HCT116 (cell line): ENCODE results near the gene KIF25. TPM values are rescaled to one million over a fixed set of nuclear protein-coding genes. Genes with fewer than 3 reads are reported as not detected.

Source experiments
- ATAC-seq: fragments of 200-7000 bp; cut with Tn5 transposase; 2 replicates; pipeline ENCODE4 v1.9.1; 2020; ENCODE audit warnings: mild to moderate bottlenecking, moderate library complexity
- BruUV-seq: library from RNA; stranded (reverse); fragments of 400-500 nt; replicated peaks from 2 replicates; lab custom pipeline; 2021; lab: Mats Ljungman, UMichigan
- CTCF ChIA-PET: fragments of 300-600 bp; sonication (Branson Sonifier 250); formaldehyde crosslinking; loops from one replicate; lab custom pipeline; 2021; ENCODE audit warnings: antibody characterized with exemption; lab: Charles Lee
- POLR2A ChIA-PET: fragments of 300-600, 350-600 bp; sonication (Branson Sonifier 250); formaldehyde crosslinking; loops from one replicate; lab custom pipeline; 2021; ENCODE audit warnings: antibody characterized with exemption; lab: Charles Lee
- RAD21 ChIA-PET, 2 experiments: fragments of 300-600 bp; sonication (Branson Sonifier 250); formaldehyde crosslinking; loops; one replicate each; lab custom pipeline; 2023; ENCODE audit warnings: low total read pairs in 2 of 2; ENCODE audit not compliant: uncharacterized antibody in 2 of 2, unreplicated experiment in 2 of 2, low non-redundant PET in 1 of 2; lab: Charles Lee
- DNase-seq: peaks from one replicate; pipeline ENCODE4 v3.0.0-alpha.2; 2010; ENCODE audit warnings: low read depth, low spot score
- H2AFZ ChIP-seq: fragments of 200-600 bp; shearing (Covaris generic), sonication (generic); 2 replicates; pipeline ENCODE4 v1.6.1; 2017; ENCODE audit warnings: low read depth, mixed run types, mixed read lengths, antibody characterized with exemption, low read length; ENCODE audit not compliant: poor library complexity, severe bottlenecking
- H3K27ac ChIP-seq: 2 replicates; pipeline ENCODE4 v1.5.1; 2012; ENCODE audit warnings: low read depth, low read length
- H3K27me3 ChIP-seq: fragments of 200-600 bp; sonication (generic); 2 replicates; pipeline ENCODE4 v1.6.1; 2016; ENCODE audit warnings: mixed run types, low read length, mixed read lengths; ENCODE audit not compliant: insufficient read depth
- H3K36me3 ChIP-seq, 2 experiments: fragments of 200-500 bp in 1 of 2; fragments of 200-600 bp in 1 of 2; sonication (Bioruptor generic) in 1 of 2; sonication (generic) in 1 of 2; 2 replicates each; pipeline versions ENCODE4 v1.5.1 to v1.6.1; 2014 to 2016; ENCODE audit warnings: low read length in 2 of 2, inconsistent platforms in 1 of 2, mixed read lengths in 1 of 2, mixed run types in 1 of 2; ENCODE audit not compliant: insufficient read depth in 2 of 2, control insufficient read depth in 1 of 2
- H3K4me1 ChIP-seq, 2 experiments: fragments of 200-600 bp in 1 of 2; sonication (generic) in 1 of 2; 2 replicates each; pipeline versions ENCODE4 v1.5.1 to v1.6.1; 2012 to 2017; ENCODE audit warnings: low read length in 2 of 2, inconsistent platforms in 1 of 2, mild to moderate bottlenecking in 1 of 2, mixed read lengths in 1 of 2, mixed run types in 1 of 2, moderate library complexity in 1 of 2; ENCODE audit not compliant: insufficient read depth in 2 of 2, control insufficient read depth in 1 of 2
- H3K4me2 ChIP-seq: fragments of 200-600 bp; sonication (generic); 2 replicates; pipeline ENCODE4 v1.6.1; 2017; ENCODE audit warnings: mixed run types, low read length, mixed read lengths
- H3K4me3 ChIP-seq, 2 experiments: fragments of 200-600 bp in 1 of 2; sonication (generic) in 1 of 2; replicated peaks in 1 of 2; 2 replicates each; pipeline ENCODE4 v1.5.1; 2011 to 2016; ENCODE audit warnings: low read length in 2 of 2, control low read depth in 1 of 2, low read depth in 1 of 2, mild to moderate bottlenecking in 1 of 2, mixed read lengths in 1 of 2, mixed run types in 1 of 2
- H3K79me2 ChIP-seq: fragments of 200-600 bp; sonication (generic); 2 replicates; pipeline ENCODE4 v1.6.1; 2017; ENCODE audit warnings: mild to moderate bottlenecking, mixed run types, low read length, moderate library complexity, mixed read lengths; ENCODE audit not compliant: insufficient read depth
- H3K9ac ChIP-seq: fragments of 200-600 bp; sonication (generic); 2 replicates; pipeline ENCODE4 v1.6.1; 2016; ENCODE audit warnings: low read length, mixed read lengths
- H3K9me2 ChIP-seq: fragments of 200-600 bp; sonication (generic), shearing (Covaris generic); 2 replicates; pipeline ENCODE4 v1.6.1; 2017; ENCODE audit warnings: mixed run types, mild to moderate bottlenecking, moderate library complexity; ENCODE audit not compliant: insufficient read depth
- H3K9me3 ChIP-seq, 2 experiments: fragments of 200-500 bp in 1 of 2; fragments of 200-600 bp in 1 of 2; sonication (Bioruptor generic) in 1 of 2; sonication (generic) in 1 of 2; 2 replicates each; pipeline ENCODE4 v1.6.1; 2014 to 2017; ENCODE audit warnings: low read length in 2 of 2, mixed read lengths in 2 of 2, inconsistent platforms in 1 of 2, low read depth in 1 of 2, mild to moderate bottlenecking in 1 of 2, mixed run types in 1 of 2, moderate library complexity in 1 of 2; ENCODE audit not compliant: control insufficient read depth in 1 of 2, insufficient read depth in 1 of 2
- H4K20me1 ChIP-seq: fragments of 200-600 bp; sonication (generic), shearing (Covaris generic); 2 replicates; pipeline ENCODE4 v1.6.1; 2017; ENCODE audit warnings: mixed run types, mild to moderate bottlenecking, moderate library complexity; ENCODE audit not compliant: insufficient read depth
- ATF3 ChIP-seq: IDR thresholded peaks from 2 replicates; pipeline ENCODE4 v1.6.1; 2012
- CBX3 ChIP-seq: IDR thresholded peaks from 2 replicates; pipeline ENCODE4 v1.6.1; 2012; ENCODE audit warnings: low read depth
- CTCF ChIP-seq, 3 experiments: fragments of 200-600 bp in 1 of 3; sonication (generic) in 1 of 3; IDR thresholded peaks in 2 of 3; conservative IDR thresholded peaks in 1 of 3; 2 replicates each; pipeline ENCODE4 v1.5.1; 2012 to 2017; ENCODE audit warnings: low read depth in 2 of 3, low read length in 2 of 3, antibody characterized with exemption in 1 of 3, borderline replicate concordance in 1 of 3, control low read depth in 1 of 3, mild to moderate bottlenecking in 1 of 3, mixed read lengths in 1 of 3, mixed run types in 1 of 3, moderate library complexity in 1 of 3; ENCODE audit not compliant: insufficient read depth in 1 of 3
- EGR1 ChIP-seq: IDR thresholded peaks from 2 replicates; pipeline ENCODE4 v1.6.1; 2012; ENCODE audit warnings: low read depth
- ELF1 ChIP-seq: IDR thresholded peaks from 2 replicates; pipeline ENCODE4 v1.6.1; 2012; ENCODE audit warnings: low read depth, borderline replicate concordance
- EZH2phosphoT487 ChIP-seq: fragments of 200-600 bp; IDR thresholded peaks from 2 replicates; pipeline ENCODE4 v1.6.1; 2018; ENCODE audit warnings: antibody characterized with exemption, borderline replicate concordance
- FOSL1 ChIP-seq: IDR thresholded peaks from 2 replicates; pipeline ENCODE4 v1.6.1; 2012; ENCODE audit warnings: low read depth
- JUND ChIP-seq: IDR thresholded peaks from 2 replicates; pipeline ENCODE4 v1.6.1; 2012
- MAX ChIP-seq: IDR thresholded peaks from 2 replicates; pipeline ENCODE4 v1.6.1; 2012
- POLR2A ChIP-seq: IDR thresholded peaks from 2 replicates; pipeline ENCODE4 v1.7.0; 2011; ENCODE audit warnings: borderline replicate concordance; ENCODE audit not compliant: insufficient read depth, insufficient read length; ENCODE audit errors: extremely low read depth
- POLR2AphosphoS5 ChIP-seq: IDR thresholded peaks from 2 replicates; pipeline ENCODE4 v1.6.1; 2011; ENCODE audit warnings: mild to moderate bottlenecking, low read depth, low read length, moderate library complexity
- RAD21 ChIP-seq: IDR thresholded peaks from 2 replicates; pipeline ENCODE4 v1.6.1; 2012; ENCODE audit warnings: low read depth, mild to moderate bottlenecking
- REST ChIP-seq: IDR thresholded peaks from 2 replicates; pipeline ENCODE4 v1.6.1; 2012; ENCODE audit warnings: low read depth
- SIN3A ChIP-seq: IDR thresholded peaks from 2 replicates; pipeline ENCODE4 v1.6.1; 2012; ENCODE audit warnings: low read depth
- SP1 ChIP-seq: IDR thresholded peaks from 2 replicates; pipeline ENCODE4 v1.6.1; 2012; ENCODE audit warnings: low read depth
- SRF ChIP-seq: IDR thresholded peaks from 2 replicates; pipeline ENCODE4 v1.6.1; 2012; ENCODE audit warnings: low read depth
- YY1 ChIP-seq: IDR thresholded peaks from 2 replicates; pipeline ENCODE4 v1.6.1; 2011; ENCODE audit warnings: low read length, low read depth, moderate library complexity, mild to moderate bottlenecking; ENCODE audit not compliant: insufficient replicate concordance; ENCODE audit errors: extremely low read depth
- ZBTB33 ChIP-seq: IDR thresholded peaks from 2 replicates; pipeline ENCODE4 v1.6.1; 2011; ENCODE audit warnings: mild to moderate bottlenecking, low read length, moderate library complexity; ENCODE audit not compliant: insufficient replicate concordance; ENCODE audit errors: extremely low read depth
- ZFX ChIP-seq: fragments of 450-650 bp; IDR thresholded peaks from 2 replicates; pipeline ENCODE4 v1.6.1; 2017
- intact Hi-C: fragments of 100-400 bp; cut with micrococcal nuclease; formaldehyde crosslinking; loops from 2 replicates; pipeline ENCODE4 v1.10.0; 2022
- total RNA-seq: library from RNA; stranded (reverse); gene quantifications from one replicate; pipeline ENCODE4 v1.2.1, GENCODE V29; 2021; ENCODE audit not compliant: unreplicated experiment

Gene KIF25
- total RNA-seq, 1 experiment from 2014 or later: not detected

GRCh38 chr6:168049706-168050224 lies 52.3 kb downstream of the KIF25 start:
- Histone ChIP-seq H3K4me1 (peaks cover 0 to 4% of the 10 kb centered on the region in 2 experiments; a peak in 1 of 4 replicates), H2AFZ (no peak overlapping the region), H4K20me1 (no peaks in the 10 kb centered on the region), H3K9ac (no peak overlapping the region), H3K9me2 (no peaks in the 10 kb centered on the region), H3K36me3 (no peaks in the 10 kb centered on the region), H3K4me3 (no peak overlapping the region), H3K79me2 (no peaks in the 10 kb centered on the region), H3K4me2 (no peak overlapping the region), H3K27ac (no peak overlapping the region), H3K27me3 (no peaks in the 10 kb centered on the region), H3K9me3 (no peaks in the 10 kb centered on the region)
- ChIA-PET CTCF (no interaction called here), POLR2A (no interaction called here), RAD21 (no interaction called here)
- no TSS peak for BruUV-seq
- TF ChIP-seq POLR2AphosphoS5 (no peak), EGR1 (no peak), ATF3 (no peak), YY1 (no peak), SRF (no peak), EZH2phosphoT487 (no peak), POLR2A (no peak), RAD21 (no peak), ELF1 (no peak), SIN3A (no peak), MAX (no peak), ZFX (no peak), JUND (no peak), ZBTB33 (no peak), CBX3 (no peak), REST (no peak), CTCF (IDR thresholded peaks at IDR 0.05 in 2 of 3, conservative IDR thresholded peaks at IDR 0.05 in 1 of 3; ENCODE audit: borderline replicate concordance in 1 of 3, insufficient read depth in 1 of 3, low read depth in 2 of 3, low read length in 2 of 3) (no peak), SP1 (no peak), FOSL1 (no peak)
- DNase-seq (no peak), ATAC-seq (no peak)
- intact Hi-C loops: no loop called here
